H54 (cell line): ENCODE data around the gene NAA25.
A peak's percentile ranks its signal among the peaks of the same experiment; 100 is the strongest.
"Not testable (repeated sequence)": the region's sequence is repeated elsewhere in the genome, so short reads cannot be mapped to it uniquely, and the experiment has no call there.

Experiments used
- DNase-seq: peaks from one replicate; pipeline ENCODE4 v3.0.0; 2011; ENCODE audit warnings: low spot score, mixed read lengths; ENCODE audit not compliant: insufficient read length
- FAIRE-seq: peaks from 3 replicates; lab custom pipeline; 2011; peaks lifted over from hg19 to GRCh38; lab: Jason Lieb, UNC
- POLR2A ChIP-seq: IDR thresholded peaks from 2 replicates; pipeline ENCODE4 v1.6.1; 2011; ENCODE audit warnings: low read depth, mild to moderate bottlenecking, low read length

The NAA25 gene

GRCh38 chr12:112107306-112108201, 1.0 kb downstream of the NAA25 start:
- no peak for DNase-seq
- TF ChIP-seq POLR2A: no peak
- no peak for FAIRE-seq

GRCh38 chr12:112105891-112106290, 2.7 kb downstream of the NAA25 start:
- no peak for TF ChIP-seq POLR2A
- FAIRE-seq: no peak

GRCh38 chr12:112103758-112104503, 4.7 kb downstream of the NAA25 start:
- no peak for TF ChIP-seq POLR2A
- DNase-seq (no peak), FAIRE-seq (no peak)

More at GRCh38 chr12:112105891-112106290, 2.7 kb downstream of the NAA25 start:
- DNase-seq: no peak

- DNase-seq, FAIRE-seq: not testable (repeated sequence)
Measured at GRCh38 chr12:112102746-112103145, 5.8 kb downstream of the NAA25 start.

- DNase-seq (no peak), FAIRE-seq (no peak)
- no peak for TF ChIP-seq POLR2A
Measured at GRCh38 chr12:112102127-112102526, 6.5 kb downstream of the NAA25 start.

- not testable (repeated sequence) for DNase-seq, FAIRE-seq
Measured at GRCh38 chr12:112100500-112100899, 8.1 kb downstream of the NAA25 start.

GRCh38 chr12:112097641-112098040, 10.9 kb downstream of the NAA25 start:
- no peak for DNase-seq
- no peak for FAIRE-seq
- no peak for TF ChIP-seq POLR2A

GRCh38 chr12:112096667-112097066, 11.9 kb downstream of the NAA25 start:
- DNase-seq (no peak), FAIRE-seq (peak; percentile 98)
- TF ChIP-seq POLR2A: no peak

GRCh38 chr12:112096070-112096469, 12.5 kb downstream of the NAA25 start:
- DNase-seq (no peak), FAIRE-seq (no peak)
- no peak for TF ChIP-seq POLR2A

- no peak for DNase-seq
- no peak for TF ChIP-seq POLR2A
- no peak for FAIRE-seq
Measured at GRCh38 chr12:112091563-112091962, 17.0 kb downstream of the NAA25 start.

- TF ChIP-seq POLR2A: no peak
- DNase-seq (no peak), FAIRE-seq (peak; percentile 75)
Measured at GRCh38 chr12:112087851-112088250, 20.7 kb downstream of the NAA25 start.

GRCh38 chr12:112087055-112087850, 21.3 kb downstream of the NAA25 start:
- DNase-seq: no peak
- FAIRE-seq: no peak
- no peak for TF ChIP-seq POLR2A

GRCh38 chr12:112066566-112066965, 42.0 kb downstream of the NAA25 start:
- no peak for TF ChIP-seq POLR2A
- no peak for DNase-seq
- no peak for FAIRE-seq

- no peak for TF ChIP-seq POLR2A
- FAIRE-seq: no peak
- DNase-seq: no peak
Measured at GRCh38 chr12:112063273-112063672, 45.3 kb downstream of the NAA25 start.
